Lower leg skin (tissue), 3 donors: ENCODE results near the gene B4GALT3.
A peak's percentile ranks its signal among the peaks of the same experiment; 100 is the strongest.

Experiments used
- POLR2A ChIP-seq, 2 donors: fragments of 450-650 bp; IDR thresholded peaks; one replicate each; pipeline ENCODE4 v1.6.1; 2016 to 2017; ENCODE audit warnings: antibody characterized with exemption in 2 of 2, mild to moderate bottlenecking in 1 of 2, moderate library complexity in 1 of 2
- TF ChIP-seq, protein P1 (sequence below), 3 donors: fragments of 450-650 bp; IDR thresholded peaks; one replicate each; pipeline ENCODE4 v1.5.1; 2016; ENCODE audit warnings: antibody characterized with exemption in 3 of 3, mild to moderate bottlenecking in 3 of 3, moderate library complexity in 2 of 3

DNA sequence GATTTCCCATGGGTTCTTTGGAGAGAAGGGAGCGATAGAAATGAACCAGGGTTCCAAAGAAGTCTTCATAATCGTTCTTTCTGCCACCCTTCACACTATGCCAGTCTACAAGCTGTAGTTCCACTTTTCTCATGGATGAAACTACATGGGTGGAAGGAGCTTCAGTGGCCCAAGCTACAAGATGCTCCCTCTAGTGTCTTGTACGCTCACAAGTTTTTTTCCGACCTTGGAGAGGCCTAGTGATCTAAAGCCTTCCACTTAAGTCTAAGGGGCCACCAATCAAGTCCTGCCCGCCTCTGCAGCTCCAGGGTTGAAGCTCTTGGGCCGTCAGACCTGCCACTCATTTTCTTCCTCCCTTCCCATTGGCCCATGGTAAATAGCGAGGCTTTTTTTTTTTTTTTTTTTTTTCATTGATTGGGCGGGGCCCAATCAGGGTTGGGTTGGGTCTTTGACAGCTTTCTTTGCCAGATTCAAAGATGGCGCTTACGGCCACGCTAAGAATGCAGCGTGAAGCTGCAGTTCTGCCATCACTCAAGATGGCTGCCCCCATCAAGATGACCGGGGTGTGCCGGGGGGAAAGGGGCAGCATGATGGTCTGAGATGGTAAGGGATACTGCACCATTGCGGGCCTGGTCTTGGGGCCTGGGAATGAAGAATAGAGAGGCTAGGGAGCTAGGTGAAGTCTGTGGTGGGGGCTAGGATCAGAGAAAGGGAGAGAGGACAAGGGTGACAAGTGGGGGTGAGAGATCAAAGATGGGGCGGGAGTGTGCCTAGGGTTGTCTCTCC is 48.4 kb upstream of the B4GALT3 start, which contains the start of gene TOMM40L:
- TF ChIP-seq, protein P1, sequence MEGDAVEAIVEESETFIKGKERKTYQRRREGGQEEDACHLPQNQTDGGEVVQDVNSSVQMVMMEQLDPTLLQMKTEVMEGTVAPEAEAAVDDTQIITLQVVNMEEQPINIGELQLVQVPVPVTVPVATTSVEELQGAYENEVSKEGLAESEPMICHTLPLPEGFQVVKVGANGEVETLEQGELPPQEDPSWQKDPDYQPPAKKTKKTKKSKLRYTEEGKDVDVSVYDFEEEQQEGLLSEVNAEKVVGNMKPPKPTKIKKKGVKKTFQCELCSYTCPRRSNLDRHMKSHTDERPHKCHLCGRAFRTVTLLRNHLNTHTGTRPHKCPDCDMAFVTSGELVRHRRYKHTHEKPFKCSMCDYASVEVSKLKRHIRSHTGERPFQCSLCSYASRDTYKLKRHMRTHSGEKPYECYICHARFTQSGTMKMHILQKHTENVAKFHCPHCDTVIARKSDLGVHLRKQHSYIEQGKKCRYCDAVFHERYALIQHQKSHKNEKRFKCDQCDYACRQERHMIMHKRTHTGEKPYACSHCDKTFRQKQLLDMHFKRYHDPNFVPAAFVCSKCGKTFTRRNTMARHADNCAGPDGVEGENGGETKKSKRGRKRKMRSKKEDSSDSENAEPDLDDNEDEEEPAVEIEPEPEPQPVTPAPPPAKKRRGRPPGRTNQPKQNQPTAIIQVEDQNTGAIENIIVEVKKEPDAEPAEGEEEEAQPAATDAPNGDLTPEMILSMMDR (IDR thresholded peaks at IDR 0.05) = peak in 1 of 3 donors; percentile 40
- no peak for TF ChIP-seq POLR2A (IDR thresholded peaks at IDR 0.05)
